ENCODE results near the gene KIF25.

Gene KIF25

GRCh38 chr6:168029459-168030217 is 32.2 kb downstream of the KIF25 start:
- no peak overlapping the region for H3K4me3 ChIP-seq (ENCODE audit: low read length)
- no peak for DNase-seq (ENCODE audit: low read depth, low spot score)

GRCh38 chr6:168030218-168030746 is 32.8 kb downstream of the KIF25 start:
- H3K4me3 ChIP-seq (ENCODE audit: low read length): no peak overlapping the region
- DNase-seq (ENCODE audit: low read depth, low spot score): no peak

- DNase-seq (ENCODE audit: low read depth, low spot score): no peak
- no peak overlapping the region for H3K4me3 ChIP-seq (ENCODE audit: low read length)
These were observed 33.4 kb downstream of the KIF25 start for GRCh38 chr6:168030908-168031307.

- DNase-seq (ENCODE audit: low read depth, low spot score): no peak
- no peak overlapping the region for H3K4me3 ChIP-seq (ENCODE audit: low read length)
These were observed 34.0 kb downstream of the KIF25 start for GRCh38 chr6:168031411-168031971.

GRCh38 chr6:168032005-168032760 is 34.7 kb downstream of the KIF25 start:
- no peak overlapping the region for H3K4me3 ChIP-seq (ENCODE audit: low read length)
- DNase-seq (ENCODE audit: low read depth, low spot score): no peak

DNA sequence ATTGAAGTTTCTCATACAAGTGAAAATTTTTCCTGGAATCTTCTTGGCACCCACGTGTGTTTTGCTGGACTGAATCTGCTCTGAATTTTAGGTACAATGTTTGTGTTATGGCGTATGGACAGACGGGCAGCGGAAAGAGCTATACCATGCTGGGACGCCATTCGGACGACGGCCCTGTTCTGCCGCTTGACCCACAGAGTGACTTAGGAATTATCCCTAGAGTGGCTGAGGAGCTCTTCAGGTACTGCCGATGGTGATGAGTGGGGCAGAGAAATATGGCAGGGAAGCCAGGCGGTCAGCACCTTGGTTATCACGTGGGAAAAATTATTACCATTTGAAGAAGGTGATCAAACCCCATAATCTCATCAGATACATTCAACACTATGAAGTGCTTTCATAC is 36.3 kb downstream of the KIF25 start:
- H3K4me3 ChIP-seq (ENCODE audit: low read length): no peak overlapping the region
- DNase-seq (ENCODE audit: low read depth, low spot score): no peak

DNA sequence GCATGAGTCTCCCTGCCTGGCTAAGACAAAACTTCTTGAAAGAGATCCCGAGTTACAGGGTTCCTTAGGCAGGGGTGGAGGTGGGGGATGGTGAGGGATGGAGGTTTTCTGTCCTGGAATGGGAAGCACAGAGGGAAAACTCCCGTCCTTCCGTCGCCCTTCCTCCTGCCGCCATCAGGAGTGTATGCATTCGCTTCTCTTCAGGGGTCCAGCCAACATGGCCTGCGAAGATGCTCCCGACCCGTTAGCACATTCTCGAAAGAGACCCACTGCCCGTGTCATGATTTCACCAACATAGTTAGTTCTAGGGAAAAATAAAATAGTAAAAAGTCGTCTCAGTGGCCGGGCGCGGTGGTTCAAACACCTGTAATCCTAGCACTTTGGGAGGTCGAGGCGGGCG is 37.1 kb downstream of the KIF25 start:
- no peak overlapping the region for H3K4me3 ChIP-seq (ENCODE audit: low read length)
- DNase-seq (ENCODE audit: low read depth, low spot score): no peak

DNA sequence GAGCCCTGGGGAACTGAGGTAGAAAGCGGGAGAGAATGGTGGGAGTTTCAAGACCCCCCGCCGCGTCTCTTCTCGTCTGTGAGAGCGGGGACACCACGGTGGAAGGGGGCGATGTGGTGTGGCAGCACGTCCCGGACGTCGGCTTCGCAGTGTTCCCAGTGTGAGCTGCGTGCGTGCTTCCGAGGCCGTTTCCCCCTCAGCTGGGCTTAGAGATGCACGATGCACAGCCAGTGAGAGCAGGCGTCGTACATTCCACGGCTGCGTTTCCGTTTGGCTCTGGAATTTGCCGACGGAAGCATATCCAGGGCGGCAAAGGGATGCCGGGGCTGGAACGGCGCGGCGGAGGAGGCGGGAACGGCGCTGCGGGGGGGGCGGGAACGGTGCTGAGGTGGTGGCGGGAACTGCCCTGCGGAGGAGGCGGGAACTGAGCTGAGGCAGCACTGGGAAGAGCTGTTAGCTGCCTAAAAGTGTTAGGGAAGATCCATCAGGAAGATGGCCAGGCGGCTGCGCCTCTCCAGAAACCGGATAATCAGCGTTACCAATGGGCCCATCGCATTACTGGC is 37.7 kb downstream of the KIF25 start:
- no peak overlapping the region for H3K4me3 ChIP-seq (ENCODE audit: low read length)
- DNase-seq (ENCODE audit: low read depth, low spot score): no peak

- no peak for DNase-seq (ENCODE audit: low read depth, low spot score)
- no peak overlapping the region for H3K4me3 ChIP-seq (ENCODE audit: low read length)
These were observed 38.4 kb downstream of the KIF25 start for GRCh38 chr6:168035661-168036545.

DNA sequence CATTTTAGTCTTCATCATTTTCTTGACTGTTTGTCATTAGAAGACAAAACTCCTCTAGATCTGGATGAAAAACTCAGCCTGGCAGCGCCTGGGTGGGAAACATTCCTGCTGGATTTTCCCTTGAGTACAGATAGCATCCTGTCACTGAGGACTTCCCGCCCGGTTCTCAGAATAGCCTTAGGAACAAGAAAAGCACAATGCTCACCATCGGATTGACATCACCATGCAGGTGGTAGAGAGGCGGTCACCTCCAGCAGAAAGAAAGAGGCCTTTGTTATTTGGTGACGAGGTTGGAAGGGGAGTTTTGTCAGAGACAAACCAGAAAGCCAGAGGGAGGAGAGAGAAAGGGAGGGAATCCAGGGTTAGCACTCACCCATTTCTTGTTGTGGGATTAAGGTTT is 39.8 kb downstream of the KIF25 start:
- DNase-seq (ENCODE audit: low read depth, low spot score): no peak
- no peak overlapping the region for H3K4me3 ChIP-seq (ENCODE audit: low read length)

GRCh38 chr6:168037856-168038255 is 40.4 kb downstream of the KIF25 start:
- DNase-seq (ENCODE audit: low read depth, low spot score): no peak

GRCh38 chr6:168038576-168039140 is 41.2 kb downstream of the KIF25 start:
- no peak for DNase-seq (ENCODE audit: low read depth, low spot score)
- no peak overlapping the region for H3K4me3 ChIP-seq (ENCODE audit: low read length)

More at GRCh38 chr6:168037856-168038255, 40.4 kb downstream of the KIF25 start:
- H3K4me3 ChIP-seq (ENCODE audit: low read length): no peak overlapping the region

- no peak overlapping the region for H3K4me3 ChIP-seq (ENCODE audit: low read length)
- DNase-seq (ENCODE audit: low read depth, low spot score): no peak
These were observed 41.8 kb downstream of the KIF25 start for GRCh38 chr6:168039301-168039700.

DNA sequence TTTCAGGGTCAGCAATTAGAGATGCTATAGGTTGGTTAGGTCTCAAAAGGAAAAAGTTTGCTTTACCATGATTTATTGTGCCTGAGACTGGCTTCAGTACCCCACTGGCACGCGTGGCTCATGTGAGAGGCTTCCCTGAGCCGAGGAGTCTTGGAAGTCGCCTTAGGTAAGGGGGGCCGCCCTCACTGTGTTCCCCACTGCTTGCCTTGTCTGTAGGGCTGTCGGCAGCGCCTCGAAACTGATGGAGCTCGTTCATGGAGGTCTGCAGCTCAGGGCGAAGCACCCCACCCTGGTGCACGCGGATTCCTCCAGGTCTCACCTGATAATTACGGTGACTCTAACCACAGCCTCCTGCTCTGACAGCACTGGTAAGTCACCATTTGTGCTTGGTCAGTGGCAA is 42.4 kb downstream of the KIF25 start:
- H3K4me3 ChIP-seq (ENCODE audit: low read length): no peak overlapping the region
- DNase-seq (ENCODE audit: low read depth, low spot score): no peak

DNA sequence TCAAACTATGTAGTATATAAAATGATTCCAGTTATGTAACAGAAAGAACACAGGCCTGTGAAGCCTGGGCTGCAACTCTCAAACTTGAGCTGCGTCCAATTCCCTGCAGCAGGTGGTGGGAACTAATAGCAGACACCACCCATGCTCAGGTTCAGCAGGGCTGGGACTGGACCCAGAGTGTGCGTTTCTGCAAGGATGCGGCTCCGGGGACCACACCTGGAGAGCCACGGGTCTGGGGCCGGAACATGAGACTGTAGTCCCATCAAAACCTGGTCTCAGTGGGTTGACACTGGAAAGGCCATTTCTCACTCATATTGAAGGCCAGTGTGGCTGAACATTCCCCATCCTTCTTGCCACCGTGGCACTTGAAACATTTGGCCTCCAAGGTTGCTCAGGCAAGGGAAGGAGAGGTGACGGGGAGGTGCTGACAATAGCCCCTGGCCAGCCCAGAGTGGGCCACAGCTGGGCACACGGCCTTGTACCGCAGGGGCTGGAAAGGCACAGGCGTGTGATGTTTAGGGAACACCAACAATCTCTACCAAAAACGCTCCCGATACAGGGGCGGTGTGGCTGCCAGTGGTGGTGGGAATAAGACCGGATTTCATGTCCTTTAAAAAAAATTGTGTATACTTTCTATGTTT is 43.5 kb downstream of the KIF25 start:
- no peak overlapping the region for H3K4me3 ChIP-seq (ENCODE audit: low read length)
- DNase-seq (ENCODE audit: low read depth, low spot score): no peak

GRCh38 chr6:168041928-168042327 is 44.5 kb downstream of the KIF25 start:
- no peak overlapping the region for H3K4me3 ChIP-seq (ENCODE audit: low read length)
- no peak for DNase-seq (ENCODE audit: low read depth, low spot score)

- no peak for DNase-seq (ENCODE audit: low read depth, low spot score)
- H3K4me3 ChIP-seq (ENCODE audit: low read length): no peak overlapping the region
These were observed 45.1 kb downstream of the KIF25 start for GRCh38 chr6:168042426-168043192.
